Stimulated activated CD8-positive, alpha-beta memory T cell treated with anti-CD3 and anti-CD28 coated beads, Interleukin-4, amount 100 ng/mL, for 24 hours (primary cell): ENCODE results near the gene OR10T2.
"Not testable (repeated sequence)": the region's sequence is repeated elsewhere in the genome, so short reads cannot be mapped to it uniquely, and the experiment has no call there.

ENCODE experiments used
- DNase-seq: peaks from one replicate; pipeline ENCODE4 v3.0.0-alpha.2; 2020; ENCODE audit warnings: low read depth

The OR10T2 gene

GRCh38 chr1:158398818-158399514 is at the start of gene OR10T2:
TSS of gene OR10T2 (minus strand) at chr1:158399466. CDS start at chr1:158399466, 0 bp downstream.
- no peak for DNase-seq

- no peak for DNase-seq
Observed at GRCh38 chr1:158445376-158445775, 46.1 kb upstream of the OR10T2 start.

GRCh38 chr1:158434741-158435140 is 35.5 kb upstream of the OR10T2 start:
- no peak for DNase-seq

- not testable (repeated sequence) for DNase-seq
Observed at GRCh38 chr1:158430163-158430562, 30.9 kb upstream of the OR10T2 start.

GRCh38 chr1:158426137-158426536 is 26.9 kb upstream of the OR10T2 start, which contains the start of gene OR10K2:
TSS of gene OR10K2 (minus strand) at chr1:158426237. CDS start at chr1:158420866, 5,371 bp downstream.
- no peak for DNase-seq

- DNase-seq, result no peak
Observed at GRCh38 chr1:158425027-158425426, 25.8 kb upstream of the OR10T2 start.

- no peak for DNase-seq
Observed at GRCh38 chr1:158422212-158422611, 22.9 kb upstream of the OR10T2 start.

- DNase-seq, result no peak
Observed at GRCh38 chr1:158417586-158417985, 18.3 kb upstream of the OR10T2 start.

- no peak for DNase-seq
Observed at GRCh38 chr1:158414651-158415345, 15.5 kb upstream of the OR10T2 start.

GRCh38 chr1:158407092-158407491 is 7.8 kb upstream of the OR10T2 start:
- no peak for DNase-seq

GRCh38 chr1:158400871-158401270 is 1.6 kb upstream of the OR10T2 start:
- no peak for DNase-seq

GRCh38 chr1:158396646-158397045 is 2.6 kb downstream of the OR10T2 start:
- no peak for DNase-seq

GRCh38 chr1:158393476-158393875 is 5.8 kb downstream of the OR10T2 start:
- no peak for DNase-seq

- DNase-seq, result no peak
Observed at GRCh38 chr1:158391099-158391498, 8.2 kb downstream of the OR10T2 start.

- no peak for DNase-seq
Observed at GRCh38 chr1:158390331-158390730, 8.9 kb downstream of the OR10T2 start.

- DNase-seq, result no peak
Observed at GRCh38 chr1:158374860-158375259, 24.4 kb downstream of the OR10T2 start.

GRCh38 chr1:158374101-158374500 is 25.2 kb downstream of the OR10T2 start:
- not testable (repeated sequence) for DNase-seq

- peak; percentile 5 for DNase-seq
Observed at GRCh38 chr1:158371188-158371953, 27.9 kb downstream of the OR10T2 start.

- no peak for DNase-seq
Observed at GRCh38 chr1:158366783-158367182, 32.5 kb downstream of the OR10T2 start.

- no peak for DNase-seq
Observed at GRCh38 chr1:158362941-158363340, 36.3 kb downstream of the OR10T2 start.

- DNase-seq, result no peak
Observed at GRCh38 chr1:158362482-158362881, 36.8 kb downstream of the OR10T2 start.

- DNase-seq, result no peak
Observed at GRCh38 chr1:158357441-158357840, 41.8 kb downstream of the OR10T2 start.

GRCh38 chr1:158356616-158357015 is 42.6 kb downstream of the OR10T2 start:
- no peak for DNase-seq
